Naive thymus-derived CD8-positive, alpha-beta T cell (primary cell): Measurements from ENCODE around the gene FOS. TPM values are rescaled to one million over a fixed set of nuclear protein-coding genes. Genes with fewer than 3 reads are reported as not detected.
"Not testable (repeated sequence)": the region's sequence is repeated elsewhere in the genome, so short reads cannot be mapped to it uniquely, and the experiment has no call there.

Experiments used
- ATAC-seq, 2 donors: fragments of 150-1000 bp; cut with Tn5 transposase in 1 of 2; sonication (Bioruptor Pico), chemical (Tn5 transposase) in 1 of 2; 1 replicate in 1 of 2; 2 replicates in 1 of 2; pipeline ENCODE4 v1.10.0; 2021; ENCODE audit warnings: mild to moderate bottlenecking in 2 of 2, moderate library complexity in 2 of 2
- POLR2A ChIA-PET: fragments of 350-600 bp; sonication (Branson Sonifier 250); formaldehyde crosslinking; loops from one replicate; lab custom pipeline; 2021; ENCODE audit warnings: antibody characterized with exemption; lab: Charles Lee
- DNase-seq, 10 donors: peaks; one replicate each; pipeline versions ENCODE4 v3.0.0 to v3.0.0-alpha.2; 2020 to 2022
- H3K27ac Mint-ChIP-seq, 10 donors: one replicate each; pipeline ENCODE4 v1.8.0; 2020 to 2022; ENCODE audit warnings: mild to moderate bottlenecking in 10 of 10, mixed read lengths in 10 of 10, moderate library complexity in 4 of 10, inconsistent platforms in 1 of 10
- H3K27me3 Mint-ChIP-seq, 5 donors: one replicate each; pipeline ENCODE4 v1.8.0; 2021 to 2022; ENCODE audit warnings: mixed read lengths in 5 of 5
- H3K36me3 Mint-ChIP-seq, 3 donors: one replicate each; pipeline ENCODE4 v1.8.0; 2020 to 2022; ENCODE audit warnings: mixed read lengths in 3 of 3, mild to moderate bottlenecking in 2 of 3, inconsistent platforms in 1 of 3
- H3K4me1 Mint-ChIP-seq, 4 donors: one replicate each; pipeline ENCODE4 v1.8.0; 2021 to 2022; ENCODE audit warnings: mixed read lengths in 4 of 4
- H3K4me3 Mint-ChIP-seq, 10 donors: one replicate each; pipeline ENCODE4 v1.8.0; 2020 to 2022; ENCODE audit warnings: mild to moderate bottlenecking in 10 of 10, mixed read lengths in 10 of 10, moderate library complexity in 6 of 10, inconsistent platforms in 1 of 10
- H3K9me3 Mint-ChIP-seq, 9 donors: one replicate each; pipeline ENCODE4 v1.8.0; 2020 to 2022; ENCODE audit warnings: mixed read lengths in 9 of 9, mild to moderate bottlenecking in 3 of 9, inconsistent platforms in 1 of 9, moderate library complexity in 1 of 9
- polyA plus RNA-seq, 3 donors: library from polyadenylated mRNA; unstranded; fragments of 300-500 nt; fragmentation: Illumina TruSeq; gene quantifications; one replicate each; pipeline ENCODE4 v1.2.3, GENCODE V29; 2021
- total RNA-seq, 8 experiments: library from RNA in 2 of 8; stranded (reverse) in 2 of 8; gene quantifications; one replicate each; pipeline ENCODE4 v1.2.3 and lab custom pipeline; 2021 to 2026

The FOS gene
- total RNA-seq, result 1 to 10 TPM; 9.4 to 9.6 TPM
- polyA plus RNA-seq, result 100 to 1,000 TPM in 2 of 3 donors, 10 to 100 TPM in 1; 80.3 to 510 (median 252) TPM
- 12.1 to 7,479 (median 28.4) reads per million in 6 experiments for total RNA-seq (lab: John Stamatoyannopoulos, UW)

DNA sequence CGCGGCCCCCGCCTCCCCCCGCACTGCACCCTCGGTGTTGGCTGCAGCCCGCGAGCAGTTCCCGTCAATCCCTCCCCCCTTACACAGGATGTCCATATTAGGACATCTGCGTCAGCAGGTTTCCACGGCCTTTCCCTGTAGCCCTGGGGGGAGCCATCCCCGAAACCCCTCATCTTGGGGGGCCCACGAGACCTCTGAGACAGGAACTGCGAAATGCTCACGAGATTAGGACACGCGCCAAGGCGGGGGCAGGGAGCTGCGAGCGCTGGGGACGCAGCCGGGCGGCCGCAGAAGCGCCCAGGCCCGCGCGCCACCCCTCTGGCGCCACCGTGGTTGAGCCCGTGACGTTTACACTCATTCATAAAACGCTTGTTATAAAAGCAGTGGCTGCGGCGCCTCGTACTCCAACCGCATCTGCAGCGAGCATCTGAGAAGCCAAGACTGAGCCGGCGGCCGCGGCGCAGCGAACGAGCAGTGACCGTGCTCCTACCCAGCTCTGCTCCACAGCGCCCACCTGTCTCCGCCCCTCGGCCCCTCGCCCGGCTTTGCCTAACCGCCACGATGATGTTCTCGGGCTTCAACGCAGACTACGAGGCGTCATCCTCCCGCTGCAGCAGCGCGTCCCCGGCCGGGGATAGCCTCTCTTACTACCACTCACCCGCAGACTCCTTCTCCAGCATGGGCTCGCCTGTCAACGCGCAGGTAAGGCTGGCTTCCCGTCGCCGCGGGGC, at the start of gene FOS:
Gene FOS, plus strand, starts transcription at position 407 of the 731 bp plus-strand sequence. Its CDS starts 155 bp downstream, at position 562.
- POLR2A ChIA-PET, result interaction anchor here (0.5 to 1.5 kb wide), 5 partner anchors 9 to 30 kb away, joined by 3 to 5 read pairs (median 4); no protein-coding TSS in a partner anchor
- Mint-ChIP-seq H3K4me1 (peaks cover 23 to 76% (median 61%) of the 10 kb centered on the region in 4 donors), H3K4me3 (peak within 1 kb of the TSS; percentile 88 to 97 (median 95)), H3K9me3 (no peaks in the 10 kb centered on the region), H3K27ac (peak within 1 kb of the TSS; percentile 89 to 100 (median 98)), H3K36me3 (peaks cover 0 to 23% (median 15%) of the 10 kb centered on the region in 3 donors), H3K27me3 (peaks cover 0 to 36% (median 6%) of the 10 kb centered on the region in 5 donors)
- DNase-seq, result peak; percentile 82 to 100 (median 96)
- ATAC-seq, result peak; percentile 62 to 66

DNA sequence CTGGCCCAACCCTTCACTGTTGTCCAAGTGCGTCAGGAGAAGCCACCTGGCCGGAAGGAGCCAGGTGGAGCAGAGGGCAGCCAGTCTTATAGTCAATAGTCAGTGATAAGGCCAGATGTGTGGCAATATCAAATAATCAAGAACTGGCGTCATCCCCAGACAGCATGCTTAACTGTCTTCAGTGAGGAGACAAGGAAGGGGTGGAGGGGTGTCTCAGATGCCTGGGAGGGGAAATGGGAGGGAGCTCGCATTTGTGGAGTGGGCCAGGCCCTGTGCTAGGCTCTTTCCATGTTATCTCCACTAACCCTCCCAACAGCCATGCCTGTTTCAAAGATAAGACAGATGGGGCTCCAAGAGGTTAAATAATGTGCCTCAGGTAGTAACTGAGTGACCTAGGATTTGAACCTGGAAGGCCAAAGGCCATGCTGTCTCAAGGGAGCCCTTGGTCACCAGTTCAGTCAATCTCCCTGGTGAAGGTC, 48.9 kb upstream of the FOS start:
- no peak for DNase-seq
- H3K36me3 Mint-ChIP-seq, result no peaks in the 10 kb centered on the region

DNA sequence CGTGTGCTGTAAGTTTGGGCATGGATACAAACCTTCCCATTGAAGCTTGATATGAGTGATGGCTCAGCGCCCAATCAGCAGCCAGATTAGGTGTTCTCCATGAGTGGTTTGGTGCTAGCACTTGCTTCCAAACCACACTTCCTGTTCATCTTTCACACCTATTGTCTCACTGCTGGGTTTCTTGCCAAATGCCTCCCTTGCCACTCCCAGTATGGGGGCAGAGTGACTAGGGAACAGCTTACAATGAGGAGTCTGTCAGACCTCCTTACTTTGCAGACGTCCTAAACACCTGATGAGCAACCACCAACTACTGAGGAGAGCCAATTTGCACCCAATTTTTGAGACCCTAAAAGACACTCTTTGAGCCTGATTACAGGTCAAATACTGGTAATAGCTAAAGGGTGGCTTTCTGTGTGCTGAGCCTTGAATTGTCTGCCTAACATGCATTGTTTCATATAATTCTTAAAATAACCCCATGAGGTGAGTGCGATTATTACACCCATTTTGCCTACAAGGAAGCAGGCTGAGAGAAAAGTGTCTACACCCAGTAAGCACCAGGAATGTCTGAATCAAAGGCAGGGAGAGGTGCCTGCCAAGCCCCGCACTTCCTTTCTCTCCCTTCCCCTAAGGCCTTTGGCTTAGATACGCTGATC, 48.4 kb upstream of the FOS start:
- Mint-ChIP-seq H3K27ac (peak overlapping the region in 9 of 10 donors; percentile 57 to 95 (median 84)), H3K9me3 (no peaks in the 10 kb centered on the region), H3K36me3 (no peaks in the 10 kb centered on the region), H3K4me3 (peak overlapping the region in 8 of 10 donors; percentile 7 to 70 (median 49)), H3K4me1 (peaks cover 34 to 69% (median 58%) of the 10 kb centered on the region in 4 donors), H3K27me3 (peaks cover 0 to 2% (median 0%) of the 10 kb centered on the region in 5 donors)
- POLR2A ChIA-PET, result interaction anchor here (0.6 to 1.2 kb wide), 3 partner anchors 29 to 55 kb away, joined by 3 to 4 read pairs (median 3); no protein-coding TSS in a partner anchor
- DNase-seq, result peak in 9 of 10 donors; percentile 19 to 67 (median 37)
- peak; percentile 61 to 62 for ATAC-seq

More for the DNA sequence above, 48.9 kb upstream of the FOS start:
- H3K4me3 Mint-ChIP-seq, result peak overlapping the region in 6 of 10 donors; percentile 22 to 70 (median 49)
- H3K4me1 Mint-ChIP-seq, result peaks cover 34 to 69% (median 57%) of the 10 kb centered on the region in 4 donors
- no peak for ATAC-seq
- peaks cover 0 to 2% (median 0%) of the 10 kb centered on the region in 5 donors for H3K27me3 Mint-ChIP-seq
- peak overlapping the region in 8 of 10 donors; percentile 57 to 95 (median 86) for H3K27ac Mint-ChIP-seq
- H3K9me3 Mint-ChIP-seq, result no peaks in the 10 kb centered on the region
- POLR2A ChIA-PET, result interaction anchor here (1.0 to 1.2 kb wide), 2 partner anchors 29 to 54 kb away, joined by 3 read pairs; no protein-coding TSS in a partner anchor

DNA sequence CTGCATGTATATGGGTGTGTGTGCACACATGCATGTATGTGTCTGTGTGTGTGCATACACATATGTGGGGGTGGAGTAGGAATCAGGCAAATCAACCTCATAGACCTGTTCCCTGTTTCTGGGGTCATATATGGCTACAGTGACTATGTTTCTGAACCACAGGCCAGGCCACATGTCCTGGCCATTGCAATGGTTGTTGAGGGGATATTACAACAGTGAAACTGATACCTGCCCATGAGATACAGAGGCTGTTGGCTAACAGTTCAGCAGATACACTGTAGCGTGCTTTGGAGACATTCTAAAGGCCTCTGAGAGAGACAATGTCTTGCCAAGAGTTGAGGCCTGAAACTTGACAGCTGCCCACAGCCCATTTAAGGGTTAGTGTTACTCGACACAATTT, 47.3 kb upstream of the FOS start:
- H3K4me1 Mint-ChIP-seq, result peaks cover 34 to 69% (median 58%) of the 10 kb centered on the region in 4 donors
- ATAC-seq, result no peak
- no peaks in the 10 kb centered on the region for H3K9me3 Mint-ChIP-seq
- no peaks in the 10 kb centered on the region for H3K36me3 Mint-ChIP-seq
- peaks cover 0 to 2% (median 0%) of the 10 kb centered on the region in 5 donors for H3K27me3 Mint-ChIP-seq
- no peak for DNase-seq
- peak overlapping the region in 2 of 10 donors; percentile 36 for H3K4me3 Mint-ChIP-seq
- H3K27ac Mint-ChIP-seq, result peak overlapping the region in 7 of 10 donors; percentile 29 to 89 (median 56)
- POLR2A ChIA-PET, result interaction anchor here (0.9 to 1.6 kb wide), 2 partner anchors 18 to 28 kb away, joined by 3 to 6 read pairs; no protein-coding TSS in a partner anchor

DNA sequence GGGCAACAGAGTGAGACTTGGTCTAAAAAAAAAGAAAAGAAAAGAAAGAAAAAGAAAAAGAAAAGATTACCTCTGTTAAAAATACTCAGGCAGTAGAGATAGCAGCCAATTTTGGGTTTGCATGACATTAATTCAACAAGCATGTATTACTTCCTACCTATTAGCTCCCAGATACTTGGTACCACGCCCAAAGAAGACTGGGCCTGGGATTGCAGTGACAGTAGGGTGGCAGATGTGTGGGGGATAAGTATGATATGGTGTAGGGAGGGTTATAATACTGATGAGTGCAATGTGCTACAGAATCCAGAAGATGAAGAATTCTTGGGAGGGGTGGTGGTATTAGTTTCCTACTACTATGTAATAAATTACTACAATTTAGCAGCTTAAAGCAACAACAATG, 46.4 kb upstream of the FOS start:
- Mint-ChIP-seq H3K36me3 (no peaks in the 10 kb centered on the region), H3K27ac (peak overlapping the region; percentile 54 to 96 (median 86)), H3K9me3 (no peaks in the 10 kb centered on the region), H3K4me1 (peaks cover 34 to 69% (median 54%) of the 10 kb centered on the region in 4 donors), H3K4me3 (no peak overlapping the region), H3K27me3 (no peaks in the 10 kb centered on the region)
- POLR2A ChIA-PET, result interaction anchor here (0.9 to 1.6 kb wide), 4 partner anchors 17 to 66 kb away, joined by 3 to 11 read pairs (median 6); no protein-coding TSS in a partner anchor
- ATAC-seq, result no peak
- no peak for DNase-seq

DNA sequence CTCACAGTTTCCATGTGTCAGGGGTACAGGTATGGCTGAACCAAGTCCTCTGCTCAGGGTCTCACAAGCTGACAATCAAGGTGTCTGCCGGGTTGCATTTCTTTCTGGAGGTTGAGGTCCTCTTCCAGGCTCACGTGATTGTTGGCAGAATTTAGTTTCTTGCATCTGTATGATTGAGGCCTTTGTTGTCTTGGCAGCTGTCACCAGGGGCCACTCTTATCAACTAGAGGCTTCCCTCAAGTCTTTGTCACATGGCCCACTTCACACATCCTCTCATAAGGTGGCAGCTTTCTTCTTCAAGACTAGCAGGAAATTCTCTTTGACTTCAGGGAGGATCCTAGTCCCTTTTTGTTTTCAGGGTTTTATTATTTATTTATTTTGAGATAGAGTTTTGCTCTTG, 46.0 kb upstream of the FOS start:
- H3K4me3 Mint-ChIP-seq, result peak overlapping the region in 3 of 10 donors; percentile 0 to 38 (median 28)
- H3K27ac Mint-ChIP-seq, result peak overlapping the region; percentile 54 to 96 (median 86)
- POLR2A ChIA-PET, result interaction anchor here (0.9 to 1.6 kb wide), 3 partner anchors 17 to 65 kb away, joined by 5 to 11 read pairs (median 6); no protein-coding TSS in a partner anchor
- H3K36me3 Mint-ChIP-seq, result no peaks in the 10 kb centered on the region
- DNase-seq (peak; percentile 14 to 81 (median 58)), ATAC-seq (peak; percentile 91 to 96)
- no peaks in the 10 kb centered on the region for H3K27me3 Mint-ChIP-seq
- H3K4me1 Mint-ChIP-seq, result peaks cover 35 to 67% (median 56%) of the 10 kb centered on the region in 4 donors
- no peaks in the 10 kb centered on the region for H3K9me3 Mint-ChIP-seq

DNA sequence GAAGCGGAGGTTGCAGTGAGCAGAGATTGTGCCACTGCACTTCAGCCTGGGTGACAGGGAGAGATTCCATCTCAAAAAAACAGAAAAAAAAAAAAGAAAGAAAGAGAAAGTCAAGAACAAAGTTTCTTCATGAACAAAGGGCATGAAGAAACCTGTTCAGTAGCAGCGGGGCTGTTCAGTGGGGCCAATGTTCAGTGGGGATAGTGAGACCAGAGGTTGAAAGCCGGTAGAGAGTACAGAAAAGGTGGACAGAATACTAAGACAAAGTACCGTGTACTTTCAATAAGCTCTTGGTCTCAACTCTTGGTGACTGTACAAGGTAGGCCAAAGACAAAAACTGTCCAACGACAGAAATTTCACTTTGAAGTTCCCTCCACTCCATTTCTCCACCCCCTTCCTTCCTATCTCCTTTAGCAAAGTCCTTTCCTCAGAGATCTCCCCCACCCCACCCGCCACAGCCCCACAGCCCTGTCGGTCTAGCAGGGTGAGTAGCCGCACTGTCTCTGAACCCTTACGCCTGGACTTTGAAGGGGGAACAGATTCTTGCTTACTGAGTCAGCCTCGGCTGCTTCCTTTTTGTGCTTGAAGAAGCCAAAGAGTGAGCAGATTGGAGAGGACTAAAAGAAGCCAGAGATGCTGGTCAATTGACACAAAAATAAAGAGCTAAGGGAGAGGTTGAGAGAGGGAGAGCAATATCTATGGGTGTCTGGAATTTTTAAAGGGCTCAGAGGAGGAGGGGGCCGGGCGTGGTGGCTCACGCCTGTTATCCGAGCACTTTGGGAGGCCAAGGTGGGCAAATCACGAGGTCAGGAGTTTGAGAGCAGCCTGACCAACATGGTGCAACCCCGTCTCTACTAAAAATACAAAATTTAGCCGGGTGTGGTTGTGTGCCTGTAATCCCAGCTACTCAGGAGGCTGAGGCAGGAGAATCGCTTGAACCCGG, 44.2 kb upstream of the FOS start:
- H3K27me3 Mint-ChIP-seq, result no peaks in the 10 kb centered on the region
- DNase-seq, result no peak
- no peak overlapping the region for H3K4me3 Mint-ChIP-seq
- no peaks in the 10 kb centered on the region for H3K9me3 Mint-ChIP-seq
- ATAC-seq, result no peak
- peak overlapping the region in 9 of 10 donors; percentile 23 to 88 (median 61) for H3K27ac Mint-ChIP-seq
- H3K36me3 Mint-ChIP-seq, result no peaks in the 10 kb centered on the region
- H3K4me1 Mint-ChIP-seq, result peaks cover 23 to 53% (median 49%) of the 10 kb centered on the region in 4 donors
- POLR2A ChIA-PET, result interaction anchor here (0.7 to 1.0 kb wide), 3 partner anchors 14 to 60 kb away, joined by 3 to 6 read pairs (median 4); no protein-coding TSS in a partner anchor

DNA sequence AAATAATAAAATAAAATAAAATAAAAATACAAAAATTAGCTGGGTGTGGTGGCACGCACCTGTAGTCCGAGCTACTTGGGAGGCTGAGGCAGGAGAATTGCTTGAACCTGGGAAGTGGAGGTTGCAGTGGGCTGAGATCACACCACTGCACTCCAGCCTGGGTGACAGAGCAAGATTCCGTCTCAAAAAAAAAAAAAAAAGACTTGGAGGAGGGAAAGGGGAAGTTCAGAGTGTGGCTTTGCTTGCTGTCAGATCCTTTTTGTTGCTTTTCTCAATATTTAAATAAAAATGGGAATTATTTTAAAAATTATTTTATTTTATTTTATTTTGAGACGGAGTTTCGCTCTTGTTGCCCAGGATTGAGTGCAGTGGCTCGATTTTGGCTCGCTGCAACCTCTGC, 43.4 kb upstream of the FOS start:
- H3K9me3 Mint-ChIP-seq, ATAC-seq, H3K4me3 Mint-ChIP-seq, H3K36me3 Mint-ChIP-seq, POLR2A ChIA-PET, H3K27ac Mint-ChIP-seq, DNase-seq, H3K27me3 Mint-ChIP-seq: not testable (repeated sequence)
- H3K4me1 Mint-ChIP-seq, result peaks cover 18 to 46% (median 41%) of the 10 kb centered on the region in 4 donors

DNA sequence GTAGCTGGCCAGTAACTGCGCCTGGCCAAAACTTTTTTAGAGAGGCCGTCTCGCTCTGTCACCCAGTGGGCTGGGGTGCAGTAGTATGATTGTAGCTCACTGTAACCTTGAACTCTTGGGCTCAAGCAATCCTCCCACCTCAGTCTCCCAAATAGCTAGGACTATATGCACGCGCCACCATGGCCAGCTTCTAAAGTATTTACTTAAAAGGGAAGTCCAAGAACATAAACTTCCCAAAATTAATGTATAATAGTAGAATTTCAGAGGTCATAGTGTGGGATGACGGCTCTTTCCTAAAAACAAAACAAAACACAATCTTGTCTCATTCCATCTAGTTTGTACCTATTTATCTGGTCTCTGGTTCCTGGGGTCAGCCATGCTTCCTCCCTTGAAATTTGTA, 42.2 kb upstream of the FOS start:
- H3K27ac Mint-ChIP-seq, result peak overlapping the region in 3 of 10 donors; percentile 10 to 43 (median 37)
- DNase-seq, result no peak
- ATAC-seq, result no peak
- H3K9me3 Mint-ChIP-seq, result no peaks in the 10 kb centered on the region
- H3K4me3 Mint-ChIP-seq, result no peak overlapping the region
- POLR2A ChIA-PET, result interaction anchor here (0.7 kb wide), 1 partner anchor 68 kb away, joined by 3 read pairs; no protein-coding TSS in a partner anchor
- no peaks in the 10 kb centered on the region for H3K27me3 Mint-ChIP-seq
- H3K4me1 Mint-ChIP-seq, result peaks cover 14 to 34% (median 30%) of the 10 kb centered on the region in 4 donors
- no peaks in the 10 kb centered on the region for H3K36me3 Mint-ChIP-seq

DNA sequence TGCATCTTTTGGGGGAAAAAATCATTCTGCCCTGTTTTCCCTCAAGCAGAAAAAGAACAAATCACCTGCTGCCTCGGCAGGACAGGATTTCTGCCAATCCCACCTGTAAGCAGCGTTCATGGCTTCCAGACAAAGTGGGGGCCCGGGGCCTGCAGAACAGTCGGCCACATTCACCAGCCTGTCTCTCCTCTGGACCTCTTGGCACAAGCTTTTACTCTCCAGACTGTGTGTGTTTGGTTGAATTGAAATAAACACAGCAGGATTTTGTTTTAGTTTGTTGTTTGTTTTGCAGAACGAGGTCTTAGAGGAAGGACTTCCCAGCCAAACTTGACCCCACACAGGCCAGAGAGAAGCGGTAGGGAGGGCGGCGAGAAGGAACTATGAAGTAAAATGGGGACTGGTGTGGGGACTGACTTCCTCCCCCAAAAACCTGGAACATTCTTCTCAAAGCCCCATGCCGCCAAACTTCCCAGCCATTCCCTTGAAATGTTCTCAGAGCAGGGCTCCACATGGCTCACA, 41.7 kb upstream of the FOS start:
- H3K9me3 Mint-ChIP-seq, result no peaks in the 10 kb centered on the region
- H3K4me1 Mint-ChIP-seq, result peaks cover 14 to 33% (median 28%) of the 10 kb centered on the region in 4 donors
- POLR2A ChIA-PET, result no interaction called here
- no peak for DNase-seq
- no peaks in the 10 kb centered on the region for H3K27me3 Mint-ChIP-seq
- no peak overlapping the region for H3K4me3 Mint-ChIP-seq
- no peak for ATAC-seq
- H3K27ac Mint-ChIP-seq, result peak overlapping the region in 1 of 10 donors; percentile 37
- H3K36me3 Mint-ChIP-seq, result no peaks in the 10 kb centered on the region
